Measurements from ENCODE around the gene BMAL1.
"Not testable (repeated sequence)": the region's sequence is repeated elsewhere in the genome, so short reads cannot be mapped to it uniquely, and the experiment has no call there.

Gene BMAL1

DNA sequence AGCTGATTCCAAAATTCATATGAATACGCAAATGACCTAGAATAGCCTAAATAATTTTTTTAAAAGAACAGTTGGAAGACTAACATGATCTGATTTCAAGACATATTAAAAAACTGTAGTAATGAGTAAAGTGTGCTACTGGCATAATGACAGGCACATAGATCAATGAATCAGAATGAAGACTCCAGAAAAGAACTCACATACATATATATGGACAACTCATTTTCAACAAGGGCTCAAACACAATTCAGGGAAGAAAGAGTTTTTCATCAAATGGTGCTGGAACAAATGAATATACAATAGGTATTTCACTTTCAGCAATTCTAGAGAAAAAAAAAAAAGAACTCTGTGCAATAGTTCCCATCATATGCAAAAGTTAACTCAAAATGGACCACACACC is 151.7 kb downstream of the BMAL1 start:
- FAIRE-seq (no peak), DNase-seq (ENCODE audit: extremely low spot score, insufficient read length, low read depth) (no peak)

- FAIRE-seq: no peak
- no peak for DNase-seq (ENCODE audit: extremely low spot score, insufficient read length, low read depth)
Observed at GRCh38 chr11:13429836-13430235, 152.2 kb downstream of the BMAL1 start.

GRCh38 chr11:13433437-13433836 is 155.8 kb downstream of the BMAL1 start:
- FAIRE-seq: no peak
- DNase-seq (ENCODE audit: extremely low spot score, insufficient read length, low read depth): no peak

DNA sequence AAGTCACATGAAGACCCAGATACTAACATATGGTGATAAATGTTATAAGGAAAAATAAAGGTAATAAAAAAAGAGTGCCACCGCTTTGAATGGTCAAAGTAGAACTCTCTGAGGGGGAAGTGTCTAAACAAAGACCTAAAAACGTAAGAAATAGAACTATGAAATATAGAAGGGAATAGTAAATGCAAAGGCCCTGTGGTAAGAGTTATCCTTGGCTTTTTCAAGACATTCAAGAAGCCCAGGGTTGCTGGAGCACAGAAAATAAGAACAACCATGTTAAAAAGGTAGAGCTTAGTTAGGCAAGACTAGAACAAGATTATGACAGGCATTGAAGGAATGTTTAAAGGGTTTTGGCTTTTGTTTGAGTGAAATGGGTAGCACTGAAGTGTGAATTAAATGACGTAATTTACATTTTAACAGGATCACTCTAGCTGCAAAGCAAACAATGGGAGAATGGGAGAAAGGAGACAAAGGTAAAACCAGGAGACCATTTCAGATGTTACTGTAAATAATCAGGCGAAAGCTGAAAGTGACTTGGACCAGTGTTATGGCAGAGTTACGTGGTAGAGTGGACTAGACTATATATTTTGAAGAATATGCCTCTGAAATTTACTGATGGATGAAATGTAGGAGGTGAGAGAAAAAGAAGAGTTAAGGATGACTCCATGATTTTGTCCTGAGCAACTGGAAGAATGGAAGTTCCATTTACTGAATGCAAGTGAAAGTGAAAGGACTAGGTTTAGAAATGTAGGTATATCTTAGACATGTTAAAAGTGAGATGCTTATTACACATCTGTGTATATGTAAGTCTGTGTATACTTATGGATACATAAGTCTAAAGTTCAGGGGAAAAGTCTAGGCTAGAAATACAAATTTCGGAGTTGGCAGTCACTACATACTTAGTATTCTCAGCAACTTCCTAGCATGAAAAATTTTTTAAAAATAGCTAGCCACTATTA is 156.9 kb downstream of the BMAL1 start:
- no peak for DNase-seq (ENCODE audit: extremely low spot score, insufficient read length, low read depth)
- FAIRE-seq: no peak

GRCh38 chr11:13436836-13437235 is 159.2 kb downstream of the BMAL1 start:
- not testable (repeated sequence) for DNase-seq (ENCODE audit: extremely low spot score, insufficient read length, low read depth); FAIRE-seq

All from GM18507 (cell line).